Liver (tissue), 9 donors: Measurements from ENCODE around the gene OOSP3. TPM values are rescaled to one million over a fixed set of nuclear protein-coding genes. Genes with fewer than 3 reads are reported as not detected.

Source experiments
- DNase-seq: peaks from one replicate; pipeline ENCODE4 v3.0.0-alpha.2; 2017; ENCODE audit warnings: low spot score
- H3K27ac ChIP-seq, 2 donors: one replicate each; pipeline ENCODE4 v1.7.0; 2013; ENCODE audit warnings: inconsistent platforms in 2 of 2, low read length in 2 of 2, control low read depth in 1 of 2, low read depth in 1 of 2, mild to moderate bottlenecking in 1 of 2
- H3K27me3 ChIP-seq, 4 donors: one replicate each; pipeline versions ENCODE4 v1.6.1 to v1.7.0; 2013; ENCODE audit warnings: low read length in 3 of 4, inconsistent platforms in 1 of 4, mild to moderate bottlenecking in 1 of 4, moderate library complexity in 1 of 4; ENCODE audit not compliant: control insufficient read depth in 4 of 4, insufficient read depth in 4 of 4
- H3K36me3 ChIP-seq, 4 donors: one replicate each; pipeline versions ENCODE4 v1.6.1 to v1.7.0; 2013; ENCODE audit warnings: low read length in 3 of 4, mild to moderate bottlenecking in 3 of 4, low read depth in 1 of 4, moderate library complexity in 1 of 4; ENCODE audit not compliant: control insufficient read depth in 4 of 4, insufficient read depth in 3 of 4
- H3K4me1 ChIP-seq, 4 donors: one replicate each; pipeline versions ENCODE4 v1.6.1 to v1.7.0; 2013; ENCODE audit warnings: low read length in 3 of 4, mild to moderate bottlenecking in 3 of 4, moderate library complexity in 1 of 4; ENCODE audit not compliant: control insufficient read depth in 4 of 4, insufficient read depth in 4 of 4
- H3K4me3 ChIP-seq, 3 donors: one replicate each; pipeline versions ENCODE4 v1.6.1 to v1.7.0; 2013; ENCODE audit warnings: low read length in 3 of 3, control low read depth in 1 of 3, low read depth in 1 of 3, mild to moderate bottlenecking in 1 of 3
- H3K9ac ChIP-seq, 2 donors: one replicate each; pipeline ENCODE4 v1.7.0; 2013; ENCODE audit warnings: low read length in 2 of 2, mild to moderate bottlenecking in 2 of 2, moderate library complexity in 2 of 2, control low read depth in 1 of 2, low read depth in 1 of 2
- H3K9me3 ChIP-seq, 4 donors: one replicate each; pipeline versions ENCODE4 v1.6.1 to v1.7.0; 2013; ENCODE audit warnings: low read length in 3 of 4; ENCODE audit not compliant: control insufficient read depth in 4 of 4
- EGR1 ChIP-seq, 2 donors: IDR thresholded peaks; 2 replicates each; pipeline ENCODE4 v1.6.1; 2016 to 2018; ENCODE audit warnings: antibody characterized with exemption in 2 of 2, low read depth in 2 of 2
- FOXA1 ChIP-seq: IDR thresholded peaks from 2 replicates; pipeline ENCODE4 v1.6.1; 2016; ENCODE audit warnings: antibody characterized with exemption
- FOXA2 ChIP-seq: IDR thresholded peaks from 2 replicates; pipeline ENCODE4 v1.6.1; 2016; ENCODE audit warnings: antibody characterized with exemption
- GABPA ChIP-seq, 2 donors: IDR thresholded peaks in 1 of 2; conservative IDR thresholded peaks in 1 of 2; 2 replicates each; pipeline ENCODE4 v1.6.1; 2016; ENCODE audit warnings: antibody characterized with exemption in 2 of 2, mild to moderate bottlenecking in 1 of 2, moderate library complexity in 1 of 2
- HNF4G ChIP-seq: IDR thresholded peaks from 2 replicates; pipeline ENCODE4 v1.6.1; 2016; ENCODE audit warnings: antibody characterized with exemption
- JUND ChIP-seq, 2 donors: IDR thresholded peaks; 2 replicates each; pipeline ENCODE4 v1.6.1; 2016; ENCODE audit warnings: antibody characterized with exemption in 2 of 2
- NR2F2 ChIP-seq: IDR thresholded peaks from 2 replicates; pipeline ENCODE4 v1.6.1; 2016; ENCODE audit warnings: antibody characterized with exemption
- RAD21 ChIP-seq, 2 donors: IDR thresholded peaks; 2 replicates each; pipeline ENCODE4 v1.6.1; 2016; ENCODE audit warnings: antibody characterized with exemption in 2 of 2, mild to moderate bottlenecking in 2 of 2
- RXRA ChIP-seq, 2 donors: IDR thresholded peaks; 2 replicates each; pipeline ENCODE4 v1.6.1; 2017 to 2018; ENCODE audit warnings: antibody characterized with exemption in 2 of 2, mild to moderate bottlenecking in 1 of 2
- SP1 ChIP-seq: IDR thresholded peaks from 2 replicates; pipeline ENCODE4 v1.6.1; 2018; ENCODE audit warnings: antibody characterized with exemption, mild to moderate bottlenecking
- TAF1 ChIP-seq: conservative IDR thresholded peaks from 2 replicates; pipeline ENCODE4 v1.6.1; 2016; ENCODE audit warnings: antibody characterized with exemption, mild to moderate bottlenecking
- YY1 ChIP-seq: IDR thresholded peaks from 2 replicates; pipeline ENCODE4 v1.6.1; 2016; ENCODE audit warnings: antibody characterized with exemption, mild to moderate bottlenecking
- WGBS: extraction: QIAGEN DNeasy Blood & Tissue Kit; methylation state at CpG from one replicate; pipeline ENCODE4 v1.1.7; 2013; 5-methylcytosine and 5-hydroxymethylcytosine counted together
- polyA plus RNA-seq, 2 donors: library from polyadenylated mRNA; stranded (reverse) in 1 of 2; unstranded in 1 of 2; fragments of 200-250 nt in 1 of 2; fragments of >200 nt in 1 of 2; fragmentation: Nextera tagmentation in 1 of 2; extraction: Ambion mirVana in 1 of 2; gene quantifications; one replicate each; pipeline versions ENCODE4 v1.2.1 to v1.2.3, GENCODE V29; 2013 to 2015
- total RNA-seq, 2 donors: library from RNA; depleted of rRNA; stranded (reverse); fragments of >200 nt; gene quantifications; one replicate each; pipeline ENCODE4 v1.2.3, GENCODE V29; 2014
- TF ChIP-seq, protein P1 (sequence below): IDR thresholded peaks from 2 replicates; pipeline ENCODE4 v1.6.1; 2016; ENCODE audit warnings: antibody characterized with exemption
- TF ChIP-seq, protein P2 (sequence below): IDR thresholded peaks from 2 replicates; pipeline ENCODE4 v1.6.1; 2016; ENCODE audit warnings: antibody characterized with exemption
- TF ChIP-seq, protein P3 (sequence below): IDR thresholded peaks from 2 replicates; pipeline ENCODE4 v1.6.1; 2016; ENCODE audit warnings: antibody characterized with exemption
- TF ChIP-seq, protein P4 (sequence below): IDR thresholded peaks from 2 replicates; pipeline ENCODE4 v1.6.1; 2016; ENCODE audit warnings: antibody characterized with exemption, mild to moderate bottlenecking
- TF ChIP-seq, protein P5 (sequence below): fragments of 150-350 bp; IDR thresholded peaks from 2 replicates; pipeline ENCODE4 v1.5.1; 2017; ENCODE audit warnings: improper control_type of control experiment, low read depth, low read length; ENCODE audit not compliant: missing input control
- donor health status: healthy.
- donor health status: healthy.
- donor health status: healthy.
- donor health status: healthy.
- donor health status: healthy.

The OOSP3 gene
- total and polyA plus RNA-seq, 4 donors: not detected

DNA sequence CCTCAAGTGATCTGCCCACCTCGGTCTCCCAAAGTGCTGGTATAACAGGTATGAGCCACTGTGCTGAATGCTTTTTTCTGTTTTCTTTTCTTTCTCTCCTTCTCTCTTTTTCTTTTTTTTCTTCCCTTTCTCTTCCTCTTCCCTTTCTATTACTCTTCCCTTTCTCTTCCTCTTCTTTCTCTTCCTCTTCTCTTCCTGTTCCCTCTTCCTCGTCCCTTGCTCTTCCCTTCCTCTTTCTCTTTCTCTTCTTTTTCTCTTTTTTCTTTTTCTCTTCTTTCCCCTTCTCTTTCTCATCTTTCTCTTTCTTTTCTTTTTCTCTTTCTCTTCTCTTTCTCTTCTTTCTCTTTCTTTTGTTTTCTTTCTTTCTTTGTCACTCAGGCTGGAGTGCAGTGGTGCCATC, 60.9 kb downstream of the OOSP3 start:
- WGBS: 64% methylated on average over 2 of the region's 2 CpGs
- DNase-seq: no peak
- Histone ChIP-seq H3K27ac (no peak overlapping the region), H3K36me3 (no peaks in the 10 kb centered on the region), H3K27me3 (peaks cover 0 to 2% (median 0%) of the 10 kb centered on the region in 4 donors), H3K9ac (no peak overlapping the region), H3K4me3 (no peak overlapping the region), H3K4me1 (no peaks in the 10 kb centered on the region), H3K9me3 (no peaks in the 10 kb centered on the region)
- TF ChIP-seq HNF4G (no peak), FOXA1 (no peak), EGR1 (IDR thresholded peaks at IDR 0.05; ENCODE audit: low read depth in 2 of 2) (no peak), SP1 (no peak), NR2F2 (no peak), JUND (IDR thresholded peaks at IDR 0.05) (no peak), FOXA2 (no peak), GABPA (IDR thresholded peaks at IDR 0.05 in 1 of 2, conservative IDR thresholded peaks at IDR 0.05 in 1 of 2) (no peak), YY1 (no peak), RXRA (IDR thresholded peaks at IDR 0.05) (no peak), TAF1 (no peak)
- TF ChIP-seq, protein P1, sequence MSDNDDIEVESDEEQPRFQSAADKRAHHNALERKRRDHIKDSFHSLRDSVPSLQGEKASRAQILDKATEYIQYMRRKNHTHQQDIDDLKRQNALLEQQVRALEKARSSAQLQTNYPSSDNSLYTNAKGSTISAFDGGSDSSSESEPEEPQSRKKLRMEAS: no peak
- TF ChIP-seq, protein P2, sequence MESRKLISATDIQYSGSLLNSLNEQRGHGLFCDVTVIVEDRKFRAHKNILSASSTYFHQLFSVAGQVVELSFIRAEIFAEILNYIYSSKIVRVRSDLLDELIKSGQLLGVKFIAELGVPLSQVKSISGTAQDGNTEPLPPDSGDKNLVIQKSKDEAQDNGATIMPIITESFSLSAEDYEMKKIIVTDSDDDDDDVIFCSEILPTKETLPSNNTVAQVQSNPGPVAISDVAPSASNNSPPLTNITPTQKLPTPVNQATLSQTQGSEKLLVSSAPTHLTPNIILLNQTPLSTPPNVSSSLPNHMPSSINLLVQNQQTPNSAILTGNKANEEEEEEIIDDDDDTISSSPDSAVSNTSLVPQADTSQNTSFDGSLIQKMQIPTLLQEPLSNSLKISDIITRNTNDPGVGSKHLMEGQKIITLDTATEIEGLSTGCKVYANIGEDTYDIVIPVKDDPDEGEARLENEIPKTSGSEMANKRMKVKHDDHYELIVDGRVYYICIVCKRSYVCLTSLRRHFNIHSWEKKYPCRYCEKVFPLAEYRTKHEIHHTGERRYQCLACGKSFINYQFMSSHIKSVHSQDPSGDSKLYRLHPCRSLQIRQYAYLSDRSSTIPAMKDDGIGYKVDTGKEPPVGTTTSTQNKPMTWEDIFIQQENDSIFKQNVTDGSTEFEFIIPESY: no peak
- TF ChIP-seq, protein P3, sequence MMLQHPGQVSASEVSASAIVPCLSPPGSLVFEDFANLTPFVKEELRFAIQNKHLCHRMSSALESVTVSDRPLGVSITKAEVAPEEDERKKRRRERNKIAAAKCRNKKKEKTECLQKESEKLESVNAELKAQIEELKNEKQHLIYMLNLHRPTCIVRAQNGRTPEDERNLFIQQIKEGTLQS: no peak
- TF ChIP-seq, protein P4, sequence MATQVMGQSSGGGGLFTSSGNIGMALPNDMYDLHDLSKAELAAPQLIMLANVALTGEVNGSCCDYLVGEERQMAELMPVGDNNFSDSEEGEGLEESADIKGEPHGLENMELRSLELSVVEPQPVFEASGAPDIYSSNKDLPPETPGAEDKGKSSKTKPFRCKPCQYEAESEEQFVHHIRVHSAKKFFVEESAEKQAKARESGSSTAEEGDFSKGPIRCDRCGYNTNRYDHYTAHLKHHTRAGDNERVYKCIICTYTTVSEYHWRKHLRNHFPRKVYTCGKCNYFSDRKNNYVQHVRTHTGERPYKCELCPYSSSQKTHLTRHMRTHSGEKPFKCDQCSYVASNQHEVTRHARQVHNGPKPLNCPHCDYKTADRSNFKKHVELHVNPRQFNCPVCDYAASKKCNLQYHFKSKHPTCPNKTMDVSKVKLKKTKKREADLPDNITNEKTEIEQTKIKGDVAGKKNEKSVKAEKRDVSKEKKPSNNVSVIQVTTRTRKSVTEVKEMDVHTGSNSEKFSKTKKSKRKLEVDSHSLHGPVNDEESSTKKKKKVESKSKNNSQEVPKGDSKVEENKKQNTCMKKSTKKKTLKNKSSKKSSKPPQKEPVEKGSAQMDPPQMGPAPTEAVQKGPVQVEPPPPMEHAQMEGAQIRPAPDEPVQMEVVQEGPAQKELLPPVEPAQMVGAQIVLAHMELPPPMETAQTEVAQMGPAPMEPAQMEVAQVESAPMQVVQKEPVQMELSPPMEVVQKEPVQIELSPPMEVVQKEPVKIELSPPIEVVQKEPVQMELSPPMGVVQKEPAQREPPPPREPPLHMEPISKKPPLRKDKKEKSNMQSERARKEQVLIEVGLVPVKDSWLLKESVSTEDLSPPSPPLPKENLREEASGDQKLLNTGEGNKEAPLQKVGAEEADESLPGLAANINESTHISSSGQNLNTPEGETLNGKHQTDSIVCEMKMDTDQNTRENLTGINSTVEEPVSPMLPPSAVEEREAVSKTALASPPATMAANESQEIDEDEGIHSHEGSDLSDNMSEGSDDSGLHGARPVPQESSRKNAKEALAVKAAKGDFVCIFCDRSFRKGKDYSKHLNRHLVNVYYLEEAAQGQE: no peak
- TF ChIP-seq, protein P5, sequence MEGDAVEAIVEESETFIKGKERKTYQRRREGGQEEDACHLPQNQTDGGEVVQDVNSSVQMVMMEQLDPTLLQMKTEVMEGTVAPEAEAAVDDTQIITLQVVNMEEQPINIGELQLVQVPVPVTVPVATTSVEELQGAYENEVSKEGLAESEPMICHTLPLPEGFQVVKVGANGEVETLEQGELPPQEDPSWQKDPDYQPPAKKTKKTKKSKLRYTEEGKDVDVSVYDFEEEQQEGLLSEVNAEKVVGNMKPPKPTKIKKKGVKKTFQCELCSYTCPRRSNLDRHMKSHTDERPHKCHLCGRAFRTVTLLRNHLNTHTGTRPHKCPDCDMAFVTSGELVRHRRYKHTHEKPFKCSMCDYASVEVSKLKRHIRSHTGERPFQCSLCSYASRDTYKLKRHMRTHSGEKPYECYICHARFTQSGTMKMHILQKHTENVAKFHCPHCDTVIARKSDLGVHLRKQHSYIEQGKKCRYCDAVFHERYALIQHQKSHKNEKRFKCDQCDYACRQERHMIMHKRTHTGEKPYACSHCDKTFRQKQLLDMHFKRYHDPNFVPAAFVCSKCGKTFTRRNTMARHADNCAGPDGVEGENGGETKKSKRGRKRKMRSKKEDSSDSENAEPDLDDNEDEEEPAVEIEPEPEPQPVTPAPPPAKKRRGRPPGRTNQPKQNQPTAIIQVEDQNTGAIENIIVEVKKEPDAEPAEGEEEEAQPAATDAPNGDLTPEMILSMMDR: no peak

DNA sequence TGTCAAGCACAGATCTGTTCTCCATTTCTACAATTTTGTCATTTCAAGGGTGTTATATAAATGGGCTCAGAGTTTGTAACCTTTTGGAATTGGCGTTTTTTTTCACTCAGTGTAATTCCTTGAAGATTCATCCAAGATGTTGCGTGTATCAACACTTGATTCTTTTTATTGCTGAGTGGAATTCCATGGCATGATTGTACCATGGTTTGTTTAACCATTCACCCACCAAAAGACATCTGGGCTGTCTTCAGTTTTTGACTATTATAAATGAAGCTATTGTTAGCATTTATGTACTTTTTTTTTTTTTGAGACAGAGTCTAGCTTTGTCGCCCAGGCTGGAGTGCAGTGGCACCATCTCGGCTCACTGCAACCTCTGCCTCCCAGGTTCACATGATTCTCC, 62.5 kb downstream of the OOSP3 start:
- H3K27me3 ChIP-seq: peaks cover 0 to 6% (median under 1%) of the 10 kb centered on the region in 4 donors
- peaks cover 0 to 2% (median 0%) of the 10 kb centered on the region in 4 donors for H3K9me3 ChIP-seq
- H3K36me3 ChIP-seq: no peaks in the 10 kb centered on the region
- no peak overlapping the region for H3K4me3 ChIP-seq
- WGBS: 82% methylated on average over 4 of the region's 4 CpGs
- no peak overlapping the region for H3K9ac ChIP-seq
- no peak overlapping the region for H3K27ac ChIP-seq
- DNase-seq: no peak
- TF ChIP-seq, protein P2: no peak
- TF ChIP-seq HNF4G: no peak
- no peak for TF ChIP-seq TAF1
- TF ChIP-seq GABPA (IDR thresholded peaks at IDR 0.05 in 1 of 2, conservative IDR thresholded peaks at IDR 0.05 in 1 of 2): no peak
- TF ChIP-seq SP1: no peak
- TF ChIP-seq, protein P3: no peak
- TF ChIP-seq, protein P4: no peak
- TF ChIP-seq FOXA1: no peak
- TF ChIP-seq JUND (IDR thresholded peaks at IDR 0.05): no peak
- no peak for TF ChIP-seq RAD21 (IDR thresholded peaks at IDR 0.05)
- H3K4me1 ChIP-seq: no peaks in the 10 kb centered on the region
